ENCODE data around the gene PCDHB7.
"Not testable (repeated sequence)": the region's sequence is repeated elsewhere in the genome, so short reads cannot be mapped to it uniquely, and the experiment has no call there.

PCDHB7 gene

GRCh38 chr5:141199359-141200235 is 27.2 kb downstream of the PCDHB7 start, which contains the start of gene PCDHB11:
Gene PCDHB11, plus strand, starts transcription at chr5:141199627. Its CDS starts 148 bp downstream, at chr5:141199775.
- DNase-seq (ENCODE audit: low spot score in 2 of 2) (no peak), ATAC-seq (no peak)
- Mint-ChIP-seq H3K27ac (no peak within 1 kb of the TSS), H3K9me3 (peaks cover 14% of the 10 kb centered on the region), H3K36me3 (no peaks in the 10 kb centered on the region), H3K4me3 (no peak within 1 kb of the TSS), H3K4me1 (no peaks in the 10 kb centered on the region)

- not testable (repeated sequence) for H3K36me3 Mint-ChIP-seq; ATAC-seq; H3K27ac Mint-ChIP-seq; DNase-seq (ENCODE audit: low spot score in 2 of 2); H3K4me1 Mint-ChIP-seq; H3K4me3 Mint-ChIP-seq
- peaks cover 11% of the 10 kb centered on the region for H3K9me3 Mint-ChIP-seq
These were observed 28.7 kb downstream of the PCDHB7 start for GRCh38 chr5:141201126-141201525.

GRCh38 chr5:141201646-141202045 is 29.2 kb downstream of the PCDHB7 start:
- H3K9me3 Mint-ChIP-seq; ATAC-seq; DNase-seq (ENCODE audit: low spot score in 2 of 2); H3K4me1 Mint-ChIP-seq; H3K27ac Mint-ChIP-seq; H3K36me3 Mint-ChIP-seq; H3K4me3 Mint-ChIP-seq: not testable (repeated sequence)

DNA sequence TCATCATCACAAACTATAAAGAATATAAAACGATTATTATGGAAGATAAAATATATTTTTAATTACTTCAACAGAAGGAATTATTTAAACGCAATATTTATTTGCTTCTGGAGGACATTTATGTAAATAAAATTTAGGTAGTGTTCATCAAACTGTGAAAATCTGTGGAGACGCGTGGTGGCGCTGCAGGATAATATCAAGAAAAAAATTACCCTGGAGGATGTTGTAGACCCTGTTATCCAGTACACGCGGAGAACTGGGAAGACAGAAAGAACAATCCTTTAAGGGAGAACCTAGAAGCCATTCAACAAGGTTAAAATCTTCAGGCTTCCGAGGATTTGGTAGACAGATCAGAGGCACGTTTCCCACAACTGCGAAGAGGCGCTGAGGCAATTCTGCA is 36.0 kb downstream of the PCDHB7 start, which contains the start of gene PCDHB12:
Gene PCDHB12, plus strand, starts transcription at position 242 of the 400 bp plus-strand sequence. CDS start 189 bp downstream, outside the sequence.
- DNase-seq (ENCODE audit: low spot score in 2 of 2) (no peak), ATAC-seq (no peak)
- H3K9me3 Mint-ChIP-seq: no peaks in the 10 kb centered on the region
- no peak within 1 kb of the TSS for H3K4me3 Mint-ChIP-seq
- H3K27ac Mint-ChIP-seq: no peak within 1 kb of the TSS
- H3K4me1 Mint-ChIP-seq: no peaks in the 10 kb centered on the region
- H3K36me3 Mint-ChIP-seq: no peaks in the 10 kb centered on the region

GRCh38 chr5:141210281-141210680 is 37.8 kb downstream of the PCDHB7 start:
- DNase-seq (ENCODE audit: low spot score in 2 of 2); H3K27ac Mint-ChIP-seq; H3K36me3 Mint-ChIP-seq; H3K4me3 Mint-ChIP-seq; H3K9me3 Mint-ChIP-seq; ATAC-seq; H3K4me1 Mint-ChIP-seq: not testable (repeated sequence)

DNA sequence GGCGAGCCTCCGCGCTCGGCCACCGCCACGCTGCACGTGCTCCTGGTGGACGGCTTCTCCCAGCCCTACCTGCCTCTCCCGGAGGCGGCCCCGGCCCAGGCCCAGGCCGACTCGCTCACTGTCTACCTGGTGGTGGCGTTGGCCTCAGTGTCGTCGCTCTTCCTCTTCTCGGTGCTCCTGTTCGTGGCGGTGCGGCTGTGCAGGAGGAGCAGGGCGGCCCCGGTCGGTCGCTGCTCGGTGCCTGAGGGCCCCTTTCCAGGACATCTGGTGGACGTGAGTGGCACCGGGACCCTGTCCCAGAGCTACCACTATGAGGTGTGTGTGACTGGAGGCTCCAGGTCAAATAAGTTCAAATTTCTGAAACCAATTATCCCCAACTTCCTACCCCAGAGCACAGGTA is 38.4 kb downstream of the PCDHB7 start:
- H3K27ac Mint-ChIP-seq; DNase-seq (ENCODE audit: low spot score in 2 of 2); H3K4me3 Mint-ChIP-seq; H3K9me3 Mint-ChIP-seq; H3K36me3 Mint-ChIP-seq; H3K4me1 Mint-ChIP-seq; ATAC-seq: not testable (repeated sequence)

DNA sequence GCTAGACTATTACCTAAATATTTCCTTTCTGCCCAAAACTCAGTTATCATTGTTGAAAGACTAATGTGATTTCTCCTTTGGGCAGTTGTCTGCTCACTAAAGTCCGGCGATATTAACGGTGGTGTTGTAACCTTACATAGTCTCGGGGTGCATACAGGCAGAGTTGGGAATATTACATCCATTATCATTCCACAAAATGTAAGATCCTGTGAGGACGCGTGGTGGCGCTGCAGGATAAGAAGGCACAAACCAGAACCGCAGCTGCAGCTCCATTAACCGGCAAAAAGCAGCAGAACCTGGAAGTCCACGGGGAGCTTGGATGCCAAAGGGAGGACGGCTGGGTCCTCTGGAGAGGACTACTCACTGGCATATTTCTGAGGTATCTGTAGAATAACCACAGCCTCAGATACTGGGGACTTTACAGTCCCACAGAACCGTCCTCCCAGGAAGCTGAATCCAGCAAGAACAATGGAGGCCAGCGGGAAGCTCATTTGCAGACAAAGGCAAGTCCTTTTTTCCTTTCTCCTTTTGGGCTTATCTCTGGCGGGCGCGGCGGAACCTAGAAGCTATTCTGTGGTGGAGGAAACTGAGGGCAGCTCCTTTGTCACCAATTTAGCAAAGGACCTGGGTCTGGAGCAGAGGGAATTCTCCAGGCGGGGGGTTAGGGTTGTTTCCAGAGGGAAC is 41.4 kb downstream of the PCDHB7 start, which contains the start of gene PCDHB13:
Gene PCDHB13, plus strand, starts transcription at position 264 of the 684 bp plus-strand sequence. Its CDS starts 205 bp downstream, at position 469.
- not testable (repeated sequence) for H3K4me3 Mint-ChIP-seq; H3K4me1 Mint-ChIP-seq; H3K27ac Mint-ChIP-seq; H3K36me3 Mint-ChIP-seq; ATAC-seq; H3K9me3 Mint-ChIP-seq; DNase-seq (ENCODE audit: low spot score in 2 of 2)

- H3K4me1 Mint-ChIP-seq; DNase-seq (ENCODE audit: low spot score in 2 of 2); H3K4me3 Mint-ChIP-seq: not testable (repeated sequence)
These were observed 42.1 kb downstream of the PCDHB7 start for GRCh38 chr5:141214583-141214982.

GRCh38 chr5:141215504-141215903 is 43.1 kb downstream of the PCDHB7 start:
- not testable (repeated sequence) for DNase-seq (ENCODE audit: low spot score in 2 of 2); H3K4me1 Mint-ChIP-seq; ATAC-seq; H3K9me3 Mint-ChIP-seq; H3K27ac Mint-ChIP-seq; H3K36me3 Mint-ChIP-seq; H3K4me3 Mint-ChIP-seq

More at GRCh38 chr5:141214583-141214982, 42.1 kb downstream of the PCDHB7 start:
- ATAC-seq, H3K27ac Mint-ChIP-seq, H3K9me3 Mint-ChIP-seq, H3K36me3 Mint-ChIP-seq: not testable (repeated sequence)

- not testable (repeated sequence) for H3K4me3 Mint-ChIP-seq; H3K36me3 Mint-ChIP-seq; H3K4me1 Mint-ChIP-seq; H3K27ac Mint-ChIP-seq; ATAC-seq; H3K9me3 Mint-ChIP-seq; DNase-seq (ENCODE audit: low spot score in 2 of 2)
These were observed 43.6 kb downstream of the PCDHB7 start for GRCh38 chr5:141216035-141216434.

DNA sequence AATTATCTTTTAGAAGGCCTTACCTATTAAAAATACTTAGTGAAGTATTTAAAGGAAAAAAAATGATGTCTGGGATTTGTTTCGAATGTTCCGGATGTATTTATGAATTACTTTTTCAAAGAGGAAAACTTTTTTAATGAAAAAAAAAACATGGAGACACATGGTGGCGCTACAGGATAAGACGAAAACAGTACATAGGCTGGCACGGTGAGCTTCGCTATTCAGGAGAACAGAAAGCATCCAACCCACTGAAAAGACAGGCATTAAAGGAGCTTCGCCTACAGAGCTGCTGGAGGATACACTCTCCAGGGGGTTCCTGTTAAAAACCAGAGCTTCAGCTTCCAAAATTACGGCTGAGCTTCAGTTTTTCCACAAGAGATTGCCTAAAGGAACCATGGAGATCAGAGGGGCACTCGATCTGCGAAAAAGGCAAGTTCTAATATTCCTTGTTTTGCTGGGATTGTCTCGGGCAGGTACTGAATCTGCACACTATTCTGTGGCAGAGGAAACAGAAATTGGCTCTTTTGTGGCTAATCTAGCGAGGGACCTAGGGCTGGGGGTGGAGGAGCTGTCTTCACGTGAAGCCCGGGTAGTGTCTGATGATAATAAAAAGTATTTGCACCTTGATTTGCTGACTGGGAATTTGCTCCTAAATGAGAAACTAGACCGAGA is 50.8 kb downstream of the PCDHB7 start, which contains the start of gene PCDHB14:
Gene PCDHB14, plus strand, starts transcription at position 232 of the 672 bp plus-strand sequence. Its CDS starts 163 bp downstream, at position 395.
- ATAC-seq (no peak), DNase-seq (ENCODE audit: low spot score in 2 of 2) (no peak)
- H3K36me3 Mint-ChIP-seq: no peaks in the 10 kb centered on the region
- peaks cover 2% of the 10 kb centered on the region for H3K9me3 Mint-ChIP-seq
- H3K4me1 Mint-ChIP-seq: no peaks in the 10 kb centered on the region
- H3K4me3 Mint-ChIP-seq: no peak within 1 kb of the TSS
- H3K27ac Mint-ChIP-seq: no peak within 1 kb of the TSS

- H3K27ac Mint-ChIP-seq; H3K9me3 Mint-ChIP-seq; H3K4me1 Mint-ChIP-seq; H3K36me3 Mint-ChIP-seq; H3K4me3 Mint-ChIP-seq; DNase-seq (ENCODE audit: low spot score in 2 of 2); ATAC-seq: not testable (repeated sequence)
These were observed 52.4 kb downstream of the PCDHB7 start for GRCh38 chr5:141224844-141225243.

- DNase-seq (ENCODE audit: low spot score in 2 of 2); H3K27ac Mint-ChIP-seq; H3K9me3 Mint-ChIP-seq; H3K36me3 Mint-ChIP-seq; ATAC-seq; H3K4me1 Mint-ChIP-seq; H3K4me3 Mint-ChIP-seq: not testable (repeated sequence)
These were observed 53.0 kb downstream of the PCDHB7 start for GRCh38 chr5:141225421-141225820.
